Sigmoid colon (tissue), 7 donors: ENCODE results near the gene NOD2. TPM values are rescaled to one million over a fixed set of nuclear protein-coding genes. Genes with fewer than 3 reads are reported as not detected.

Experiments used
- DNase-seq: peaks from one replicate; pipeline ENCODE4 v3.0.0-alpha.2; 2019
- H3K27ac ChIP-seq, 4 donors: fragments of 200-600 bp; sonication (generic); one replicate each; pipeline ENCODE4 v1.5.1; 2016 to 2019; ENCODE audit warnings: mild to moderate bottlenecking in 1 of 4
- H3K27me3 ChIP-seq, 3 donors: fragments of 200-600 bp; sonication (generic); one replicate each; pipeline ENCODE4 v1.5.1; 2019; ENCODE audit warnings: mild to moderate bottlenecking in 1 of 3
- H3K36me3 ChIP-seq, 4 donors: fragments of 200-600 bp; sonication (generic); one replicate each; pipeline ENCODE4 v1.5.1; 2016 to 2019
- H3K4me1 ChIP-seq, 4 donors: fragments of 200-600 bp; sonication (generic); one replicate each; pipeline ENCODE4 v1.5.1; 2017 to 2019
- H3K4me3 ChIP-seq, 4 donors: fragments of 200-600 bp; sonication (generic); one replicate each; pipeline ENCODE4 v1.5.1; 2017 to 2019; ENCODE audit warnings: mild to moderate bottlenecking in 2 of 4, moderate library complexity in 1 of 4
- H3K9me3 ChIP-seq, 4 donors: fragments of 200-600 bp in 3 of 4; sonication (generic) in 3 of 4; one replicate each; pipeline versions ENCODE4 v1.5.1 to v1.6.1; 2013 to 2019
- CTCF ChIP-seq, 4 experiments: fragments of 450-650 bp in 3 of 4; fragments of 200-600 bp in 1 of 4; IDR thresholded peaks; one replicate each; pipeline ENCODE4 v1.5.1; 2016 to 2019; ENCODE audit warnings: antibody characterized with exemption in 4 of 4, mild to moderate bottlenecking in 3 of 4, moderate library complexity in 2 of 4
- EP300 ChIP-seq, 4 donors: sonication (generic); formaldehyde crosslinking; IDR thresholded peaks; one replicate each; pipeline ENCODE4 v1.6.1; 2017; ENCODE audit warnings: antibody characterized with exemption in 4 of 4
- POLR2A ChIP-seq, 2 donors: fragments of 450-650 bp; IDR thresholded peaks; one replicate each; pipeline ENCODE4 v1.6.1; 2016; ENCODE audit warnings: antibody characterized with exemption in 2 of 2, mild to moderate bottlenecking in 2 of 2, moderate library complexity in 2 of 2
- POLR2AphosphoS5 ChIP-seq, 4 donors: sonication (generic); formaldehyde crosslinking; IDR thresholded peaks; one replicate each; pipeline ENCODE4 v1.6.1; 2017; ENCODE audit warnings: antibody characterized with exemption in 4 of 4
- WGBS, 2 donors: extraction: QIAGEN DNeasy Blood & Tissue Kit; methylation state at CpG; one replicate each; pipeline ENCODE4 v1.1.7; 2013; 5-methylcytosine and 5-hydroxymethylcytosine counted together
- intact Hi-C: fragments of 100-400 bp; cut with DNase I; formaldehyde crosslinking; loops from one replicate; pipeline ENCODE4 v1.15.1; 2023
- polyA plus RNA-seq, 3 donors: library from polyadenylated mRNA; stranded (reverse); fragments of 200-250 nt; gene quantifications; one replicate each; pipeline ENCODE4 v1.2.3, GENCODE V29; 2013
- total RNA-seq, 4 donors: library from RNA; depleted of rRNA; stranded (reverse); fragments of >200 nt; gene quantifications; one replicate each; pipeline ENCODE4 v1.1.0, GENCODE V29; 2016
- donor health status: healthy with polysubstance abuse.
- donor health status: Bipolar disorder and iron deficiency.
- donor health status: healthy.

NOD2 gene
- total and polyA plus RNA-seq, 7 donors = 0.23 to 3.0 (median 2.5) TPM

GRCh38 chr16:50742576-50743200 is 49.3 kb downstream of the NOD2 start:
- H3K4me3 ChIP-seq = peak overlapping the region; percentile 68 to 99 (median 95)
- H3K27ac ChIP-seq = peak overlapping the region; percentile 88 to 95 (median 92)
- H3K27me3 ChIP-seq = no peaks in the 10 kb centered on the region
- H3K36me3 ChIP-seq = no peaks in the 10 kb centered on the region
- peaks cover 0 to 49% (median 34%) of the 10 kb centered on the region in 4 donors for H3K4me1 ChIP-seq
- no peak for TF ChIP-seq POLR2A (IDR thresholded peaks at IDR 0.05)
- no peak for TF ChIP-seq POLR2AphosphoS5 (IDR thresholded peaks at IDR 0.05)
- TF ChIP-seq EP300 (IDR thresholded peaks at IDR 0.05) = no peak
- TF ChIP-seq CTCF (IDR thresholded peaks at IDR 0.05) = no peak
- no peaks in the 10 kb centered on the region for H3K9me3 ChIP-seq
- DNase-seq = no peak
- WGBS, 2 donors = 1 to 2% methylated on average over 28 of the region's 28 CpGs
- intact Hi-C loops = loop anchor here (2.0 to 10.0 kb wide), 7 partner anchors 45 to 678 kb away; partner anchors contain the start of genes BRD7, HEATR3, NKD1 and TENT4B

GRCh38 chr16:50743581-50744225 is 50.3 kb downstream of the NOD2 start:
- DNase-seq = no peak
- 26 to 43% methylated on average over 3 of the region's 3 CpGs for WGBS, 2 donors
- Histone ChIP-seq H3K4me1 (peaks cover 0 to 55% (median 37%) of the 10 kb centered on the region in 4 donors), H3K27me3 (no peaks in the 10 kb centered on the region), H3K27ac (peak overlapping the region; percentile 88 to 95 (median 92)), H3K36me3 (no peaks in the 10 kb centered on the region), H3K9me3 (no peaks in the 10 kb centered on the region), H3K4me3 (peak overlapping the region in 1 of 4 donors; percentile 99)
- TF ChIP-seq POLR2AphosphoS5 (IDR thresholded peaks at IDR 0.05) (no peak), CTCF (IDR thresholded peaks at IDR 0.05) (no peak)
- intact Hi-C loops = loop anchor here (2.0 to 10.0 kb wide), 7 partner anchors 46 to 679 kb away; partner anchors contain the start of genes BRD7, HEATR3, NKD1 and TENT4B

GRCh38 chr16:50744881-50745280 is 51.5 kb downstream of the NOD2 start:
- Histone ChIP-seq H3K36me3 (peaks cover 0 to 4% (median 0%) of the 10 kb centered on the region in 4 donors), H3K4me1 (peaks cover 0 to 60% (median 37%) of the 10 kb centered on the region in 4 donors), H3K4me3 (no peak overlapping the region), H3K27ac (peak overlapping the region in 1 of 4 donors; percentile 95), H3K9me3 (no peaks in the 10 kb centered on the region), H3K27me3 (no peaks in the 10 kb centered on the region)
- no peak for DNase-seq
- TF ChIP-seq POLR2A (IDR thresholded peaks at IDR 0.05) (no peak), CTCF (IDR thresholded peaks at IDR 0.05) (no peak), POLR2AphosphoS5 (IDR thresholded peaks at IDR 0.05) (no peak), EP300 (IDR thresholded peaks at IDR 0.05) (no peak)
- 58 to 71% methylated on average over 3 of the region's 3 CpGs for WGBS, 2 donors
- intact Hi-C loops = loop anchor here (5.0 to 10.0 kb wide), 5 partner anchors 48 to 680 kb away; partner anchors contain the start of genes BRD7, HEATR3 and TENT4B

- no peak for TF ChIP-seq POLR2AphosphoS5 (IDR thresholded peaks at IDR 0.05)
- TF ChIP-seq POLR2A (IDR thresholded peaks at IDR 0.05) = no peak
- TF ChIP-seq EP300 (IDR thresholded peaks at IDR 0.05) = no peak
- TF ChIP-seq CTCF (IDR thresholded peaks at IDR 0.05) = no peak
Measured at GRCh38 chr16:50745940-50746339, 52.5 kb downstream of the NOD2 start.

More at GRCh38 chr16:50745940-50746339, 52.5 kb downstream of the NOD2 start:
- WGBS, 2 donors = 87% methylated on average over 4 of the region's 4 CpGs
- H3K9me3 ChIP-seq = no peaks in the 10 kb centered on the region
- no peak overlapping the region for H3K27ac ChIP-seq
- peaks cover 0 to 12% (median 0%) of the 10 kb centered on the region in 4 donors for H3K36me3 ChIP-seq
- no peaks in the 10 kb centered on the region for H3K27me3 ChIP-seq
- intact Hi-C loops = loop anchor here (10.0 kb wide), 2 partner anchors 151 to 681 kb away; partner anchors contain the start of gene HEATR3
- H3K4me3 ChIP-seq = no peak overlapping the region
- H3K4me1 ChIP-seq = peaks cover 0 to 64% (median 37%) of the 10 kb centered on the region in 4 donors
- DNase-seq = no peak
